ENCODE measurements around the gene CLRN2. TPM values are rescaled to one million over a fixed set of nuclear protein-coding genes. Genes with fewer than 3 reads are reported as not detected.

The CLRN2 gene
- total RNA-seq, 4 donors from 2014 or later, result not detected

DNA sequence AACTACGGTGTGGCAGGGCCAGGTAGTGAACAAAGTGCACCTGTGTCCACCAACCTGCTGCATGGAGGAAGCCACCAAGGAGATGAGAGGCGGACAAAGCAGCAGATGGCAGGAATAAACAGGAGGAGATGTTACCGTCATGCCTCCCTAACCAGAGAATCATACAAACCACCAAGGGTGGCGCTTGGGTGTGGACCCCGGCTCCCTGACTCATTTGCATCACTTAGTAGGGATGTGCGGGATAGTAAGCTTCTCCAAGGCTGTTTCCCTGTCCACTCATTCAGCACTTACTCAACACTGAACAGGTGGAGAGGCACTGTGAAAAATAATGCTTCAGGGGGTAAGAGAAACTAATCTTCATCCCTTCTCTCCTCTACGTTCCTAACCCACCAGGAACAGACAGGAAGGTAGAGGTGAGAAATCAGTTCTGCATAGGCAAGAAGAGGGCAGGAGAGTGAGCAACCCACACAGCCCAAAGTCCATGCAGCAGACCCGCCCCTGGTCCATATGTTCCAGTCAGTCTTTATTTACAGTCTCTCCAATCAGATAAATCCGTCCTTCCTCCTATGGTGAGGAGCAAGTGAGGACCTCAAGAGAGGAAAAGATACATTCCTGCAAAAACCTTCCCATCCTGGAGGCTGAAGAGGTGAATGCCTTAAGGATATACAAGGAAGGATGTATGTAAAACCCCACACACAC lies 37.0 kb upstream of the CLRN2 start:
- intact Hi-C loops (cut with DNase I; ENCODE audit: low total_unique reads), result no loop called here
- no peak overlapping the region for H3K4me3 ChIP-seq (ENCODE audit: low read depth, poor library complexity, severe bottlenecking)
- WGBS, 2 donors, result 90 to 94% methylated on average over 9 of the region's 9 CpGs
- TF ChIP-seq POLR2A (IDR thresholded peaks at IDR 0.05), result no peak
- TF ChIP-seq, protein P1, sequence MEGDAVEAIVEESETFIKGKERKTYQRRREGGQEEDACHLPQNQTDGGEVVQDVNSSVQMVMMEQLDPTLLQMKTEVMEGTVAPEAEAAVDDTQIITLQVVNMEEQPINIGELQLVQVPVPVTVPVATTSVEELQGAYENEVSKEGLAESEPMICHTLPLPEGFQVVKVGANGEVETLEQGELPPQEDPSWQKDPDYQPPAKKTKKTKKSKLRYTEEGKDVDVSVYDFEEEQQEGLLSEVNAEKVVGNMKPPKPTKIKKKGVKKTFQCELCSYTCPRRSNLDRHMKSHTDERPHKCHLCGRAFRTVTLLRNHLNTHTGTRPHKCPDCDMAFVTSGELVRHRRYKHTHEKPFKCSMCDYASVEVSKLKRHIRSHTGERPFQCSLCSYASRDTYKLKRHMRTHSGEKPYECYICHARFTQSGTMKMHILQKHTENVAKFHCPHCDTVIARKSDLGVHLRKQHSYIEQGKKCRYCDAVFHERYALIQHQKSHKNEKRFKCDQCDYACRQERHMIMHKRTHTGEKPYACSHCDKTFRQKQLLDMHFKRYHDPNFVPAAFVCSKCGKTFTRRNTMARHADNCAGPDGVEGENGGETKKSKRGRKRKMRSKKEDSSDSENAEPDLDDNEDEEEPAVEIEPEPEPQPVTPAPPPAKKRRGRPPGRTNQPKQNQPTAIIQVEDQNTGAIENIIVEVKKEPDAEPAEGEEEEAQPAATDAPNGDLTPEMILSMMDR (IDR thresholded peaks at IDR 0.05), result no peak
- peak in 1 of 2 donors; percentile 34 for DNase-seq (ENCODE audit: low spot score in 2 of 2)

DNA sequence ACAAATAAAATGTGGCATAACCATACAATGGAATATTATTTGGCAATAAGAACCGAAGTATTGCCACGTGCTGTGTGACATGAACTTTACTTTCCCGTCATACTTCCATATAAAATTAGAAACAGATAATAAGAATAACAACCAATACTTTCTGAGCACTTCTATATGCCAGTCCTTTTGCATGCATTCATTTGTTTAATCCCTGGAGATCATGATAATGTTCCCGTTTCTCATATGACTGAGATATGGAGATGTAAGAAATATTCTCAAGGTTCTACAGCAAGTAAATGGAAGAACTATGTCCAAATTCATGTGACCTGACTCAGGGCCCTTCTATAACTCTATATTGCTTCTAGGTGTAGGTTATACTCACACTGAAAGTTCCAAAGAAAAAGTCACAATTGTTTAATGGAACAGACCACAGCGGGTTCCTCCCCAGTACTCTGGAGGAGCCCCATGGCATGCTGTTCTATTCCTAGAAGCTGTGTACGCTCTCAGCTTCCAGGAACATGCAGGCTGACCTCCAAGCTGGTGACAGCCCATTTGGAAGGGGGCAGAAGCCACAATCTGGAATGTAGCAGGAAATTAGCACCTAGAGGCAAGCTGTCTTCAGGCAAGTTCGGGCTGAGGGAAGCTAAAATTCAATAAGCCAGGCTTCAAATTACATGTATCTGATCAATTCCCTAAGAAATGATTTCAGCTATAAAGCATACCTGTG lies 34.6 kb upstream of the CLRN2 start:
- TF ChIP-seq POLR2A (IDR thresholded peaks at IDR 0.05), result no peak
- TF ChIP-seq, protein P1 (IDR thresholded peaks at IDR 0.05), result no peak
- DNase-seq (ENCODE audit: low spot score in 2 of 2), result peak in 1 of 2 donors; percentile 17
- intact Hi-C loops (cut with DNase I; ENCODE audit: low total_unique reads), result no loop called here

GRCh38 chr4:17480955-17481354 lies 34.0 kb upstream of the CLRN2 start:
- H3K4me3 ChIP-seq (ENCODE audit: low read depth, poor library complexity, severe bottlenecking), result no peak overlapping the region
- 91 to 93% methylated on average over 2 of the region's 2 CpGs for WGBS, 2 donors
- intact Hi-C loops (cut with DNase I; ENCODE audit: low total_unique reads), result no loop called here
- TF ChIP-seq POLR2A (IDR thresholded peaks at IDR 0.05), result no peak
- TF ChIP-seq, protein P1 (IDR thresholded peaks at IDR 0.05), result no peak
- no peak for DNase-seq (ENCODE audit: low spot score in 2 of 2)

More for the DNA sequence above, 34.6 kb upstream of the CLRN2 start:
- H3K4me3 ChIP-seq (ENCODE audit: low read depth, poor library complexity, severe bottlenecking), result no peak overlapping the region
- WGBS, 2 donors, result 80 to 93% methylated on average over 7 of the region's 7 CpGs

DNA sequence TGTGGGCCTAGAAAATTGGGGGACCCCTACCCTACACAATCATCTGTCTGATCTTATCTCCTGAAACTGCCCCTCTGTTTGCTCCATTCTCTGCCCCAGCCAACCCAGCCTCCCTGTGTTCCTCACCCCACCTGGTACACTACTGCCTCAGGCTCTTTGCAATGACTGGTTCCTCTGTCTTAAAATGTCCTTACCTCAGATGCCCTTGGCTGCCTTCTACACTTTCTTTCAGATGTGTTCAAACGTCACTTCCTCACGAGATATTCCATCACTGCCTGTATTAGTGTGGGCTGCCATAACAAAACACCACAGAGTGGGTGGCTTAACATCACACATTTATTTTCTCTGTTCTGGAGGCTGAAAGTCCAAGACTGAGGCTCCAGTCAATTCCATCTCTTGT lies 32.2 kb upstream of the CLRN2 start:
- intact Hi-C loops (cut with DNase I; ENCODE audit: low total_unique reads), result no loop called here
- DNase-seq (ENCODE audit: low spot score in 2 of 2), result no peak
- H3K4me3 ChIP-seq (ENCODE audit: low read depth, poor library complexity, severe bottlenecking), result no peak overlapping the region
- 73 to 86% methylated on average over 2 of the region's 2 CpGs for WGBS, 2 donors
- TF ChIP-seq POLR2A (IDR thresholded peaks at IDR 0.05), result no peak
- TF ChIP-seq, protein P1 (IDR thresholded peaks at IDR 0.05), result no peak

DNA sequence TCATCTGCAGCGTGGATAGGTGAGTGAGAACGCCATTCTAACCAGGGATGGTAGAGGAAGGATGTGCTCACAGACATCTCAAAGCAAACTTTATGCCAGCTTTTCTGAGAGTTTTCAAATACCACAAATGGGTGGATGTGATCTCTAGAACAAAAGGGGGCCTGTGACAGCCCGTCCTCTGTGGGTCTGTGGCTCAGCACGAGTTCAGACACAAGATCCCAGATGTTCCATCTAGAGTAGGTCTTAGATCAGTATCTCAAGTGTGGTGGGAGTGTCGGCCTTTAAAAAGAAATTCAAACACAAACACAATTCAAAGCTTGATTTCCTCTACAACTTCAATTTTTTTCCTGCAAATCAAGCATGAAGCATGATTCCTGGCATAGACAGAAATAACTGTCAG lies 25.8 kb upstream of the CLRN2 start:
- TF ChIP-seq, protein P1 (IDR thresholded peaks at IDR 0.05), result no peak
- no peak for TF ChIP-seq POLR2A (IDR thresholded peaks at IDR 0.05)
- DNase-seq (ENCODE audit: low spot score in 2 of 2), result no peak
- H3K4me3 ChIP-seq (ENCODE audit: low read depth, poor library complexity, severe bottlenecking), result no peak overlapping the region
- intact Hi-C loops (cut with DNase I; ENCODE audit: low total_unique reads), result no loop called here
- 69 to 76% methylated on average over 5 of the region's 5 CpGs for WGBS, 2 donors

Measured in lower leg skin (tissue), 4 donors.